Subcutaneous abdominal adipose tissue (tissue), 5 donors: ENCODE results near the gene LARP1.
A peak's percentile ranks its signal among the peaks of the same experiment; 100 is the strongest.

Source experiments
- H3K27ac ChIP-seq: one replicate; pipeline ENCODE4 v1.7.0; 2013; ENCODE audit warnings: low read depth, mild to moderate bottlenecking, inconsistent platforms, low read length, moderate library complexity
- H3K27me3 ChIP-seq, 5 donors: one replicate each; pipeline ENCODE4 v1.7.0; 2013; ENCODE audit warnings: low read length in 5 of 5, inconsistent platforms in 1 of 5; ENCODE audit not compliant: control insufficient read depth in 5 of 5, insufficient read depth in 4 of 5
- H3K36me3 ChIP-seq, 5 donors: one replicate each; pipeline ENCODE4 v1.7.0; 2013; ENCODE audit warnings: low read length in 5 of 5; ENCODE audit not compliant: control insufficient read depth in 5 of 5, insufficient read depth in 5 of 5
- H3K4me1 ChIP-seq, 5 donors: one replicate each; pipeline ENCODE4 v1.7.0; 2013; ENCODE audit warnings: low read length in 5 of 5, mild to moderate bottlenecking in 3 of 5, moderate library complexity in 1 of 5; ENCODE audit not compliant: control insufficient read depth in 5 of 5, insufficient read depth in 5 of 5
- H3K4me3 ChIP-seq, 5 donors: one replicate each; pipeline ENCODE4 v1.7.0; 2013; ENCODE audit warnings: low read length in 5 of 5, low read depth in 1 of 5
- H3K9ac ChIP-seq, 5 donors: one replicate each; pipeline ENCODE4 v1.7.0; 2013; ENCODE audit warnings: low read length in 5 of 5, mild to moderate bottlenecking in 4 of 5, moderate library complexity in 3 of 5
- H3K9me3 ChIP-seq, 5 donors: one replicate each; pipeline ENCODE4 v1.7.0; 2013; ENCODE audit warnings: low read length in 5 of 5; ENCODE audit not compliant: control insufficient read depth in 5 of 5
- donor health status: healthy.
- donor health status: healthy.
- donor health status: healthy.
- donor health status: healthy.
- donor health status: healthy.

The LARP1 gene

GRCh38 chr5:154860123-154860522 is 104.9 kb downstream of the LARP1 start:
- H3K4me1 ChIP-seq: peaks cover 12 to 52% (median 46%) of the 10 kb centered on the region in 5 donors
- peak overlapping the region; percentile 66 to 95 (median 91) for H3K4me3 ChIP-seq
- peaks cover 0 to 13% (median 7%) of the 10 kb centered on the region in 5 donors for H3K36me3 ChIP-seq
- no peaks in the 10 kb centered on the region for H3K9me3 ChIP-seq
- peak overlapping the region; percentile 77 to 93 (median 89) for H3K9ac ChIP-seq
- H3K27ac ChIP-seq: peak overlapping the region; percentile 96
- no peaks in the 10 kb centered on the region for H3K27me3 ChIP-seq

DNA sequence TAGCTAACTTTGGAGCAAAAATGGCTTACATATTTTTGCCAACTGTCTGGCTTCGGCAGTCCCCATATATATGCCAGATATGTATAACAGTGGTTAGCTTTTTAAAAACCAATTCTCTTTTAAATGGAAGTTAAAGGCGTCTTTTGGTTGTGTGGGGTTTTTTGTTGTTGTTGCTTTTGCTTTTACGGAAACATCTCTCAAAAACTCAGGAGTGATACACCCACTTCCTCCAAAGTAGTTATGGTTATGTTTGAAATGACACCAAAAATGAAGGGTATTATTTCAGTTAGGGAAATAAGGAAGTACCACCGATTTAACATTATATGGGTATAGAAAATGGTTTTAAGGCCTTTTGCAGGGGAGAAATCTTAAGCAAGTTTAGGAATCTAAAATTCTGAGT is 105.6 kb downstream of the LARP1 start:
- Histone ChIP-seq H3K4me1 (peaks cover 12 to 52% (median 46%) of the 10 kb centered on the region in 5 donors), H3K9me3 (no peaks in the 10 kb centered on the region), H3K36me3 (peaks cover 4 to 20% (median 14%) of the 10 kb centered on the region in 5 donors), H3K4me3 (peak overlapping the region; percentile 66 to 95 (median 91)), H3K27me3 (no peaks in the 10 kb centered on the region), H3K27ac (peak overlapping the region; percentile 96), H3K9ac (peak overlapping the region; percentile 20 to 92 (median 77))

- H3K9ac ChIP-seq: no peak overlapping the region
- H3K27ac ChIP-seq: no peak overlapping the region
- no peaks in the 10 kb centered on the region for H3K27me3 ChIP-seq
- peaks cover 8 to 27% (median 23%) of the 10 kb centered on the region in 5 donors for H3K36me3 ChIP-seq
- H3K4me1 ChIP-seq: peaks cover 11 to 50% (median 43%) of the 10 kb centered on the region in 5 donors
- H3K4me3 ChIP-seq: no peak overlapping the region
- no peaks in the 10 kb centered on the region for H3K9me3 ChIP-seq
These were observed 106.8 kb downstream of the LARP1 start for GRCh38 chr5:154861946-154862345.

GRCh38 chr5:154862766-154863165 is 107.6 kb downstream of the LARP1 start:
- no peak overlapping the region for H3K9ac ChIP-seq
- H3K27me3 ChIP-seq: no peaks in the 10 kb centered on the region
- peaks cover 10 to 47% (median 41%) of the 10 kb centered on the region in 5 donors for H3K4me1 ChIP-seq
- H3K4me3 ChIP-seq: no peak overlapping the region
- H3K36me3 ChIP-seq: peaks cover 13 to 32% (median 23%) of the 10 kb centered on the region in 5 donors
- no peaks in the 10 kb centered on the region for H3K9me3 ChIP-seq
- H3K27ac ChIP-seq: no peak overlapping the region

GRCh38 chr5:154863291-154864080 is 108.3 kb downstream of the LARP1 start:
- no peak overlapping the region for H3K4me3 ChIP-seq
- no peaks in the 10 kb centered on the region for H3K27me3 ChIP-seq
- peaks cover 13 to 34% (median 23%) of the 10 kb centered on the region in 5 donors for H3K36me3 ChIP-seq
- no peaks in the 10 kb centered on the region for H3K9me3 ChIP-seq
- peaks cover 10 to 50% (median 44%) of the 10 kb centered on the region in 5 donors for H3K4me1 ChIP-seq
- no peak overlapping the region for H3K9ac ChIP-seq
- H3K27ac ChIP-seq: peak overlapping the region; percentile 19

GRCh38 chr5:154865466-154866184 is 110.4 kb downstream of the LARP1 start:
- Histone ChIP-seq H3K27me3 (no peaks in the 10 kb centered on the region), H3K9ac (no peak overlapping the region), H3K4me1 (peaks cover 5 to 38% (median 30%) of the 10 kb centered on the region in 5 donors), H3K4me3 (no peak overlapping the region), H3K9me3 (no peaks in the 10 kb centered on the region), H3K27ac (no peak overlapping the region), H3K36me3 (peaks cover 17 to 45% (median 32%) of the 10 kb centered on the region in 5 donors)

DNA sequence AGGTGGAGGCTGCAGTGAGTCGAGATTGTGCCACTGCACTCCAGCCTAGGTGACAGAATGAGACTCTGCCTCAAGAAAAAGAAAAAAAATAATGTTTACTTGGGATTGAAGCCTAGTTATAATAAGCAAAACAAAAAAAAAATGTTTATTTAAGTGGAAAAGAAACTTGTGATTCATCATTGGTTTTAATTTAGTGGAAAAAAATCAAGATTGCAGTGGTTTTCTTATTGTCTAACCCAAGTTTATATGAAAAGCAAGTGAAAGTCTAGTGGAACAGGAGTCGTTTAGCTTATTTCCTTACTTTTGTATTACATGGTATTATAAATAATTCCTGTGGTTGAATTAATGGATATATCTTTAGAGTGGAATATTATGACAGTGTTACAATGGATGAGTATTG is 111.7 kb downstream of the LARP1 start:
- H3K27ac ChIP-seq: no peak overlapping the region
- peaks cover 25 to 55% (median 41%) of the 10 kb centered on the region in 5 donors for H3K36me3 ChIP-seq
- peaks cover 3 to 27% (median 20%) of the 10 kb centered on the region in 5 donors for H3K4me1 ChIP-seq

More for the DNA sequence above, 111.7 kb downstream of the LARP1 start:
- Histone ChIP-seq H3K9me3 (no peaks in the 10 kb centered on the region), H3K9ac (no peak overlapping the region), H3K27me3 (no peaks in the 10 kb centered on the region), H3K4me3 (no peak overlapping the region)
